MCF 10A (cell line): ENCODE data around the gene SLC12A9. TPM values are rescaled to one million over a fixed set of nuclear protein-coding genes. Genes with fewer than 3 reads are reported as not detected.

ENCODE experiments used
- BruUV-seq: library from RNA; stranded (reverse); fragments of 400-500 nt; replicated peaks from 2 replicates; lab custom pipeline; 2021; lab: Mats Ljungman, UMichigan
- CTCF ChIA-PET: fragments of 300-600 bp; sonication (Branson Sonifier 250); formaldehyde crosslinking; extraction: SDS; loops from one replicate; lab custom pipeline; 2021; ENCODE audit warnings: antibody characterized with exemption, inconsistent platforms; lab: Yijun Ruan, JAX
- POLR2A ChIA-PET: fragments of 300-600, 350-650 bp; sonication (Branson Sonifier 250); formaldehyde crosslinking; extraction: SDS; loops from one replicate; lab custom pipeline; 2020; ENCODE audit warnings: antibody characterized with exemption, inconsistent platforms; lab: Yijun Ruan, JAX
- DNase-seq: peaks from one replicate; pipeline ENCODE4 v3.0.0-alpha.2; 2018; ENCODE audit not compliant: unreplicated experiment
- H3K27ac Mint-ChIP-seq: one replicate; pipeline ENCODE4 v1.8.0; 2022; ENCODE audit warnings: mild to moderate bottlenecking, low read depth, mixed read lengths; ENCODE audit not compliant: unreplicated experiment
- H3K27me3 Mint-ChIP-seq: one replicate; pipeline ENCODE4 v1.8.0; 2022; ENCODE audit warnings: mixed read lengths; ENCODE audit not compliant: insufficient read depth, unreplicated experiment
- H3K36me3 Mint-ChIP-seq: one replicate; pipeline ENCODE4 v1.8.0; 2022; ENCODE audit warnings: mild to moderate bottlenecking, moderate library complexity, mixed read lengths; ENCODE audit not compliant: insufficient read depth, unreplicated experiment
- H3K4me1 Mint-ChIP-seq: one replicate; pipeline ENCODE4 v1.8.0; 2022; ENCODE audit warnings: mixed read lengths; ENCODE audit not compliant: insufficient read depth, unreplicated experiment
- H3K4me3 Mint-ChIP-seq: one replicate; pipeline ENCODE4 v1.8.0; 2022; ENCODE audit warnings: mild to moderate bottlenecking, moderate library complexity, mixed read lengths; ENCODE audit not compliant: unreplicated experiment
- H3K9me3 Mint-ChIP-seq: one replicate; pipeline ENCODE4 v1.8.0; 2022; ENCODE audit warnings: mixed read lengths; ENCODE audit not compliant: unreplicated experiment
- CTCF ChIP-seq: fragments of 200-600 bp; IDR thresholded peaks from one replicate; pipeline ENCODE4 v1.8.0; 2022; ENCODE audit warnings: antibody characterized with exemption, mild to moderate bottlenecking; ENCODE audit not compliant: unreplicated experiment
- intact Hi-C: fragments of 100-400 bp; cut with micrococcal nuclease; formaldehyde crosslinking; loops from 2 replicates; pipeline ENCODE4 v1.14.1; 2022
- total RNA-seq: library from RNA; stranded (reverse); gene quantifications from 2 replicates; pipeline ENCODE4 v1.2.3, GENCODE V29; 2022

SLC12A9 gene
- total RNA-seq, 1 experiment from 2014 or later, result 19.2 TPM

GRCh38 chr7:100879685-100880261 is 27.3 kb downstream of the SLC12A9 start:
- Mint-ChIP-seq H3K4me1 (peaks cover 27% of the 10 kb centered on the region), H3K36me3 (peaks cover 94% of the 10 kb centered on the region), H3K27me3 (no peaks in the 10 kb centered on the region), H3K4me3 (no peak overlapping the region), H3K9me3 (no peaks in the 10 kb centered on the region), H3K27ac (no peak overlapping the region)
- no peak for TF ChIP-seq CTCF
- CTCF ChIA-PET, result no interaction called here
- intact Hi-C loops, result no loop called here
- POLR2A ChIA-PET, result interaction anchor here (0.6 to 7.2 kb wide), 2 partner anchors 9 to 325 kb away, joined by 3 to 157 read pairs; partner anchors contain the start of gene UFSP1
- no peak for DNase-seq
- BruUV-seq, result no TSS peak

DNA sequence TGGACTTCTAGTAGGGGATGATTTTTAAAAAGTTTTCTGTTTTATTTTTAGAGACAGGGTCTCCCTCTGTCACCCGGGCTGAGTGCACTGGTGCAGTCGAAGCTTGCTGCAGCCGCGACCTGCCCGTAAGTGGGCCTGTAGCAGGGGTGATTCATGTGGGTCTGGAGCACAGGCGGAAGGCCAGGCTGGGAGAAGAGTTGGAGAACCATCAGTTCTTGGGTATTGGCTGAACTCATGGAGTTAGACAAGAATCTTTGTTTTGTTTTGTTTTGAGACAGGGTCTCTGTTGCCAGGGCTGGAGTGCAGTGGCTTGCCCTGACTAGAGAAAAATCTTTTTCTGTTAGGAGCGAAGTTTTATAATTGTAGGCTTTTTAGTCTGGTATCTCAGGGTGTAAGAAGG is 28.1 kb downstream of the SLC12A9 start:
- peaks cover 24% of the 10 kb centered on the region for H3K4me1 Mint-ChIP-seq
- no peaks in the 10 kb centered on the region for H3K27me3 Mint-ChIP-seq
- peak overlapping the region; percentile 49 for H3K27ac Mint-ChIP-seq
- no TSS peak for BruUV-seq
- H3K9me3 Mint-ChIP-seq, result no peaks in the 10 kb centered on the region
- intact Hi-C loops, result no loop called here
- H3K4me3 Mint-ChIP-seq, result no peak overlapping the region
- CTCF ChIA-PET, result no interaction called here
- POLR2A ChIA-PET, result no interaction called here
- DNase-seq, result no peak
- H3K36me3 Mint-ChIP-seq, result peaks cover 95% of the 10 kb centered on the region
- no peak for TF ChIP-seq CTCF

DNA sequence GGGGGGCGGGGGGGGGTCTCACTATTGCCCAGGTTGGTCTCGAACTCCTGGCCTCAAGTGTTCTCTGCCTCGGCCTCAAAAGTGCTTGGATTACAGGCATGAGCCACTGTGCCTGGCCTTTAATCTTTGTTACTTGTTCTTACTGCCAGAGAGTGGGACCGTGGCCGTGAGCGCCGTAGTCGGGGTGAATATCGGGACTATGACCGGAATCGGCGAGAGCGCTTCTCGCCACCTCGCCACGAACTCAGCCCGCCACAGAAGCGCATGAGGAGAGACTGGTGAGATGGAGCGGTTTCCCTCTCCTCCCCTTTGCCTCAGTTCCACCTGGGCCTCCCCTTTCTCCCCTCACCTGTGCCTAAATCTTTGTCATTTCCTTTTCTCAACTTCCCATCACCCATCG is 28.6 kb downstream of the SLC12A9 start:
- POLR2A ChIA-PET, result no interaction called here
- no TSS peak for BruUV-seq
- intact Hi-C loops, result no loop called here
- Mint-ChIP-seq H3K4me3 (no peak overlapping the region), H3K27ac (no peak overlapping the region), H3K27me3 (no peaks in the 10 kb centered on the region), H3K4me1 (peaks cover 24% of the 10 kb centered on the region), H3K36me3 (peaks cover 97% of the 10 kb centered on the region), H3K9me3 (no peaks in the 10 kb centered on the region)
- CTCF ChIA-PET, result interaction anchor here (0.5 kb wide), 1 partner anchor 193 kb away, joined by 3 read pairs; no protein-coding TSS in a partner anchor
- no peak for DNase-seq
- no peak for TF ChIP-seq CTCF

GRCh38 chr7:100882201-100882600 is 29.7 kb downstream of the SLC12A9 start:
- TF ChIP-seq CTCF, result no peak
- H3K27me3 Mint-ChIP-seq, result no peaks in the 10 kb centered on the region
- no TSS peak for BruUV-seq
- H3K36me3 Mint-ChIP-seq, result peaks cover 98% of the 10 kb centered on the region
- intact Hi-C loops, result no loop called here
- H3K27ac Mint-ChIP-seq, result no peak overlapping the region
- H3K4me3 Mint-ChIP-seq, result no peak overlapping the region
- H3K4me1 Mint-ChIP-seq, result peaks cover 17% of the 10 kb centered on the region
- CTCF ChIA-PET, result no interaction called here
- POLR2A ChIA-PET, result no interaction called here
- no peaks in the 10 kb centered on the region for H3K9me3 Mint-ChIP-seq
- DNase-seq, result no peak
